Measurements from ENCODE around the gene SNCAIP.

The SNCAIP gene

DNA sequence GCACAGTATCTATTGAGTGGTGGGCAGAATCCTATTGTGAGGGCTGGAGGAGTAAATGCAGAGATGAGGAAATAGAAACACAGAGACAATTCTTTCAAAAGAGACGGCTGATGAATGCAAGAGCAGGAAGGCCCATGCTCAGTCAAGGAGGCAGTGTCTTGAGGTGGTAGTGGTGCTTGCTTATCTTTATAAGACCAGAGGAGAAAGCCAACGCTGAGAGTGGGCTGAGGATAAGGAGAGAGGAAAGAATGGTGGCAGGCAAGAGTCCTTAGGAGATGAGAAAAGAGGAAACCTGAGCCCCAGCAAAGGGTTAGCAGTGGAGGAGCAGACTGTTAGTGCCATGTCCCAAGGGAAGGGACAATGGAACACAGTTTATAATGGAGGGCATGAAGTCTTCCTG, 86.0 kb downstream of the SNCAIP start:
- Histone ChIP-seq H3K79me2 (ENCODE audit: control insufficient read depth, insufficient read depth, low read length, poor library complexity) (no peaks in the 10 kb centered on the region), H3K4me1 (ENCODE audit: control insufficient read depth in 1 of 2, insufficient read depth in 2 of 2, low read length in 2 of 2) (no peaks in the 10 kb centered on the region), H4K12ac (ENCODE audit: low read depth, low read length) (no peak overlapping the region), H3K9ac (ENCODE audit: low read length) (no peak overlapping the region), H2AK5ac (ENCODE audit: low read length) (no peak overlapping the region), H3K9me3 (ENCODE audit: insufficient read depth, low read depth, low read length) (no peaks in the 10 kb centered on the region), H2BK12ac (ENCODE audit: low read length) (no peak overlapping the region), H2BK120ac (ENCODE audit: insufficient read depth, low read length, poor library complexity) (no peak overlapping the region), H3K4ac (ENCODE audit: low read depth, low read length) (no peak overlapping the region), H4K8ac (ENCODE audit: low read depth, low read length) (no peak overlapping the region), H2BK5ac (ENCODE audit: low read depth, low read length, poor library complexity) (no peak overlapping the region), H3K27me3 (ENCODE audit: insufficient read depth, low read length) (no peaks in the 10 kb centered on the region), H3K79me1 (ENCODE audit: low read length) (no peaks in the 10 kb centered on the region), H3K23ac (ENCODE audit: low read length) (no peak overlapping the region), H3K4me2 (ENCODE audit: low read length) (no peak overlapping the region), H3K4me3 (ENCODE audit: low read depth, low read length) (no peak overlapping the region), H3K36me3 (ENCODE audit: control insufficient read depth in 1 of 2, insufficient read depth in 2 of 2, low read length in 2 of 2) (peaks cover 0 to 2% of the 10 kb centered on the region in 2 experiments), H3K14ac (ENCODE audit: low read length) (no peak overlapping the region), H3K18ac (ENCODE audit: low read length) (no peak overlapping the region), H3K27ac (ENCODE audit: low read depth, low read length) (no peak overlapping the region), H4K91ac (ENCODE audit: low read depth, low read length) (no peak overlapping the region), H2AFZ (ENCODE audit: insufficient read depth, low read length, poor library complexity) (no peak overlapping the region)
- no CpG with 5 or more reads among the region's 2 CpGs for WGBS (ENCODE audit: extremely low coverage, insufficient coverage, insufficient read length)
- DNase-seq, result no peak

DNA sequence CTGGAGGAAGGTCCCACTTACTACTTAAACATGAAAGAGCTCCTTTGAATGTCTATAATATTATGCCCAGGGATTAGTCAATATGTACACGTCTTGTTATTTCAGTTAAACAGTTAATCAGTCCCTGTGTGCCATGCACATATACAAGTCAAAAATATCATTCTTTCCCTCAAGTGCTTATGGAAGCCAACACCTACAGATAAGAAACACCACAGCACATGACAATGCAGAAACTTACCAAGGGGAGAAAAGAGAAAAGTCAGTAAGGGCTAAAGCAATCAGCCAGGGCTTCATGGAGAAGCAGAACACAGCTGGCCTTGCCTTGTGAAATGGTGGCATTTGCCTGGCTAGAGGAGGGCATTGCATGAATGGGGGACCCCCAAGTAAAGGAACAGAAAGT, 88.3 kb downstream of the SNCAIP start:
- Histone ChIP-seq H3K4me2 (ENCODE audit: low read length) (no peak overlapping the region), H3K4ac (ENCODE audit: low read depth, low read length) (no peak overlapping the region), H3K36me3 (ENCODE audit: control insufficient read depth in 1 of 2, insufficient read depth in 2 of 2, low read length in 2 of 2) (no peaks in the 10 kb centered on the region), H2BK5ac (ENCODE audit: low read depth, low read length, poor library complexity) (no peak overlapping the region), H3K79me1 (ENCODE audit: low read length) (no peaks in the 10 kb centered on the region), H3K4me3 (ENCODE audit: low read depth, low read length) (no peak overlapping the region), H3K9ac (ENCODE audit: low read length) (no peak overlapping the region), H2BK120ac (ENCODE audit: insufficient read depth, low read length, poor library complexity) (no peak overlapping the region), H2AK5ac (ENCODE audit: low read length) (no peak overlapping the region), H3K27me3 (ENCODE audit: insufficient read depth, low read length) (no peaks in the 10 kb centered on the region), H3K14ac (ENCODE audit: low read length) (no peak overlapping the region), H3K23ac (ENCODE audit: low read length) (no peak overlapping the region), H4K12ac (ENCODE audit: low read depth, low read length) (no peak overlapping the region), H2BK12ac (ENCODE audit: low read length) (no peak overlapping the region), H3K18ac (ENCODE audit: low read length) (no peak overlapping the region), H3K4me1 (ENCODE audit: control insufficient read depth in 1 of 2, insufficient read depth in 2 of 2, low read length in 2 of 2) (no peaks in the 10 kb centered on the region), H4K91ac (ENCODE audit: low read depth, low read length) (no peak overlapping the region), H3K79me2 (ENCODE audit: control insufficient read depth, insufficient read depth, low read length, poor library complexity) (no peaks in the 10 kb centered on the region), H2AFZ (ENCODE audit: insufficient read depth, low read length, poor library complexity) (no peak overlapping the region), H3K27ac (ENCODE audit: low read depth, low read length) (no peak overlapping the region), H4K8ac (ENCODE audit: low read depth, low read length) (no peak overlapping the region), H3K9me3 (ENCODE audit: insufficient read depth, low read depth, low read length) (no peaks in the 10 kb centered on the region)
- WGBS (ENCODE audit: extremely low coverage, insufficient coverage, insufficient read length), result no CpG with 5 or more reads among the region's 1 CpG
- DNase-seq, result no peak

DNA sequence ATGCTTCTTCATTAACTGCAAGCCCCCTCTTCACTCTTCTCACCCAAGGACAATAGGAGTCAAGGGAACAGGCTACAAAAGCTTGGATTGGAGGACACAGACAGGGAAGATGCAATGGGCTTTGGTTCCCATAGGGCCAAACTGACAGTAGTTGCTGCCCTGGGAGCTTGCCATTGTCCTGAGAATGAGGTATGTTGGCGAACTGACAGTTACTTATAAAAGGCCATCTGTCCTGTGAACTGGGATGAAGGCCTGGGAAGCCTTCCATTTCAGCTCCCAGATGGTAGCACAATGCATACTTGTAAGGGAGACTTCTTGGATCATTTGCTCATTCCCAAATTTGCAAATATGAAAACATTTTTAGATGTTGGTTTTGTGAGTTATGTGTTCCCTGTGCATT, 88.9 kb downstream of the SNCAIP start:
- H3K9me3 ChIP-seq (ENCODE audit: insufficient read depth, low read depth, low read length), result no peaks in the 10 kb centered on the region
- no peak overlapping the region for H2BK5ac ChIP-seq (ENCODE audit: low read depth, low read length, poor library complexity)
- H3K79me2 ChIP-seq (ENCODE audit: control insufficient read depth, insufficient read depth, low read length, poor library complexity), result no peaks in the 10 kb centered on the region
- no peak overlapping the region for H4K12ac ChIP-seq (ENCODE audit: low read depth, low read length)
- H3K4me1 ChIP-seq (ENCODE audit: control insufficient read depth in 1 of 2, insufficient read depth in 2 of 2, low read length in 2 of 2), result no peaks in the 10 kb centered on the region
- no peak overlapping the region for H2AFZ ChIP-seq (ENCODE audit: insufficient read depth, low read length, poor library complexity)
- no peak overlapping the region for H2BK120ac ChIP-seq (ENCODE audit: insufficient read depth, low read length, poor library complexity)
- no peak overlapping the region for H3K4me2 ChIP-seq (ENCODE audit: low read length)
- H3K9ac ChIP-seq (ENCODE audit: low read length), result no peak overlapping the region
- H3K23ac ChIP-seq (ENCODE audit: low read length), result no peak overlapping the region
- H4K8ac ChIP-seq (ENCODE audit: low read depth, low read length), result no peak overlapping the region
- no peak overlapping the region for H3K14ac ChIP-seq (ENCODE audit: low read length)
- H3K27ac ChIP-seq (ENCODE audit: low read depth, low read length), result no peak overlapping the region
- H3K27me3 ChIP-seq (ENCODE audit: insufficient read depth, low read length), result no peaks in the 10 kb centered on the region
- H4K91ac ChIP-seq (ENCODE audit: low read depth, low read length), result no peak overlapping the region
- no peaks in the 10 kb centered on the region for H3K36me3 ChIP-seq (ENCODE audit: control insufficient read depth in 1 of 2, insufficient read depth in 2 of 2, low read length in 2 of 2)
- no peak overlapping the region for H3K18ac ChIP-seq (ENCODE audit: low read length)
- H3K4me3 ChIP-seq (ENCODE audit: low read depth, low read length), result no peak overlapping the region
- H3K79me1 ChIP-seq (ENCODE audit: low read length), result no peaks in the 10 kb centered on the region
- DNase-seq, result no peak
- H2AK5ac ChIP-seq (ENCODE audit: low read length), result no peak overlapping the region
- WGBS (ENCODE audit: extremely low coverage, insufficient coverage, insufficient read length), result no CpG with 5 or more reads among the region's 1 CpG
- H3K4ac ChIP-seq (ENCODE audit: low read depth, low read length), result no peak overlapping the region
- no peak overlapping the region for H2BK12ac ChIP-seq (ENCODE audit: low read length)

DNA sequence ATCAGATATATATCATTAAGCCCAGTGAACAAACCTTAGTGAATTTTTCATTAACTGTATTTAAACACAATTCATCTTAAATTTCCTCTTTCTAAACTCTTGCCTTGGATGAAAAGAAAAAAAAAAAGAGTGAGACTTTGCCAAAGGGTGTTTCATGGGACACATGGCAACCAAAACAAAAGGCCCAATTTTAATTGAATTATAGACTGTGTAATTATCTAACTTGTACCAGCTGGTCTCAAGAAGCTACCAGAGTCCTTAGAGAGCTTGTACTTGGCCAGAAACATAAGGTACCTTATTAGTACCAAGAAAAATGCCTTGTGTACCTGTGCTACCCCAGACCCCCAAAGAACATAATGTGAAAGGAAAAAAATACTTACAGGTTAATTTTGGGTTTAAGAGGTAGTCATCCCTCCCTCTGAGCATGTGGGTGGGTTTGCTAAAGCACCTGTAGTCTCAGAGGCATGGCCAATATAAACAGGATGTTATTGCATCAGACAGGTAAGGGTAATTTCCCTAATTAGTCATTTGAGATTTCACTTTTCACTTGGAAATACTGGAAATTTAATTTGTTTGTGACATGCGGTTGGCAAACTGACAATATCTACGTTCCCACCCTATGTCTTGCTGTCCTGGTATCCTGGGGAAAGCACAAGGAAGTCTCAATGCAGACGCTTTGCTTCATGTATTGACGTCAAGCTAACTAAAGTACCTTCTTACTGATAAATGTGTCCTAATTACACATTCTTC, 90.1 kb downstream of the SNCAIP start:
- WGBS (ENCODE audit: extremely low coverage, insufficient coverage, insufficient read length), result no CpG with 5 or more reads among the region's 4 CpGs

More for the DNA sequence above, 90.1 kb downstream of the SNCAIP start:
- Histone ChIP-seq H3K27me3 (ENCODE audit: insufficient read depth, low read length) (no peaks in the 10 kb centered on the region), H2BK12ac (ENCODE audit: low read length) (no peak overlapping the region), H3K4ac (ENCODE audit: low read depth, low read length) (no peak overlapping the region), H3K23ac (ENCODE audit: low read length) (no peak overlapping the region), H3K4me3 (ENCODE audit: low read depth, low read length) (no peak overlapping the region), H3K9ac (ENCODE audit: low read length) (no peak overlapping the region), H3K4me2 (ENCODE audit: low read length) (no peak overlapping the region), H3K14ac (ENCODE audit: low read length) (no peak overlapping the region), H3K9me3 (ENCODE audit: insufficient read depth, low read depth, low read length) (no peaks in the 10 kb centered on the region), H4K8ac (ENCODE audit: low read depth, low read length) (no peak overlapping the region), H3K27ac (ENCODE audit: low read depth, low read length) (no peak overlapping the region), H4K12ac (ENCODE audit: low read depth, low read length) (no peak overlapping the region), H2AK5ac (ENCODE audit: low read length) (no peak overlapping the region), H2BK5ac (ENCODE audit: low read depth, low read length, poor library complexity) (no peak overlapping the region), H3K4me1 (ENCODE audit: control insufficient read depth in 1 of 2, insufficient read depth in 2 of 2, low read length in 2 of 2) (no peaks in the 10 kb centered on the region), H3K79me1 (ENCODE audit: low read length) (no peaks in the 10 kb centered on the region), H4K91ac (ENCODE audit: low read depth, low read length) (no peak overlapping the region), H3K79me2 (ENCODE audit: control insufficient read depth, insufficient read depth, low read length, poor library complexity) (no peaks in the 10 kb centered on the region), H2BK120ac (ENCODE audit: insufficient read depth, low read length, poor library complexity) (no peak overlapping the region), H2AFZ (ENCODE audit: insufficient read depth, low read length, poor library complexity) (no peak overlapping the region), H3K18ac (ENCODE audit: low read length) (no peak overlapping the region), H3K36me3 (ENCODE audit: control insufficient read depth in 1 of 2, insufficient read depth in 2 of 2, low read length in 2 of 2) (no peaks in the 10 kb centered on the region)
- DNase-seq, result no peak
